ENCODE measurements around the gene DEFB132. TPM values are rescaled to one million over a fixed set of nuclear protein-coding genes. Genes with fewer than 3 reads are reported as not detected.

DEFB132 gene
- total and polyA plus RNA-seq, 2 of the 13 experiments (the other 11 are each of a cell fraction or from before 2014, with no cell fraction given): not detected

DNA sequence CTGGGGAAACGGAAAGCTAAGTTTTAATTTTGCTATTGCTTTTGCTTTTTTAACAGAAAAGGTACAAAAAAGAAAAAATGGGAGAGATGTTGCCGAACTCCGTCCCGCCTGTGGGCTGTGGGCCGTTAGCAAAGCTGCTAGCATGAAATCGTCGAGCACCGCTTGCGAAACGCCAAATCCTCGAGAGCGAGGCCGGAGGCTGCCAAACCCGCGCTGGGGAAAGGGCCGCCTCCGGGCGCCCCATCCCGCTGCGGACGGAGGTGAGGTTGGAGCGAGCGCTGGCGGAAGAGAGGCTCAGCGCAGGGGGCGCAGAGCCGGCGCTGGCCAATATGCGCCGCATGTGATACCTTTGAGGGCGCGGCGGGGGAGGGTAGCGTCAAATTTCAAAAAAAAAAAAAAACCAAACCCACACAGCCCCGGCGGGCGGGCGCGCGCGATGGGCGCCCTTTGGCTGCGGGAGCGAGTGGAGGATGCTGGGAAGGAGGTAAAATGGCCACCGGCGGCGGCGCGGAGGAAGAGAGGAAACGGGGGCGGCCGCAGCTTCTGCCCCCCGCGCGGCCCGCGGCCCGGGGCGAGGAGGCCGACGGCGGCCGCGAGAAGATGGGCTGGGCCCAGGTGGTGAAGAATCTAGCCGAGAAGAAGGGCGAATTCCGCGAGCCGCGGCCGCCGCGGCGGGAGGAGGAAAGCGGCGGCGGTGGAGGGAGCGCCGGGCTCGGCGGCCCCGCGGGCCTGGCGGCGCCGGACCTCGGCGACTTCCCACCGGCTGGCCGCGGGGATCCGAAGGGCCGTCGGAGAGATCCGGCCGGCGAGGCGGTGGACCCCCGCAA lies 39.8 kb downstream of the DEFB132 start, which contains the start of gene ZCCHC3 (continued):
- TF ChIP-seq ZNF503 (CRISPR knock-in tag; IDR thresholded peaks at IDR 0.05) (peak; percentile 96), ZNF30 (CRISPR knock-in tag; IDR thresholded peaks at IDR 0.05) (peak; percentile 53; the same call in 1 of the 2 replicates), HMG20A (CRISPR knock-in tag; IDR thresholded peaks at IDR 0.05; ENCODE audit: borderline replicate concordance) (peak; percentile 86), MAFK (conservative IDR thresholded peaks at IDR 0.05 in 1 of 2, IDR thresholded peaks at IDR 0.05 in 1 of 2; ENCODE audit: low read length in 2 of 2) (no peak), IRF1 (CRISPR knock-in tag; IDR thresholded peaks at IDR 0.05; ENCODE audit: low read depth) (no peak), ELK4 (CRISPR knock-in tag; IDR thresholded peaks at IDR 0.05; ENCODE audit: borderline replicate concordance) (peak; percentile 74; the same call in 1 of the 2 replicates), ZNF17 (CRISPR knock-in tag; IDR thresholded peaks at IDR 0.05) (0 out of 2 replicates have a peak, but pooled peaks have one; percentile 92), NFE2 (CRISPR knock-in tag; IDR thresholded peaks at IDR 0.05) (no peak), ZNF552 (CRISPR knock-in tag; IDR thresholded peaks at IDR 0.05; ENCODE audit: borderline replicate concordance) (peak; percentile 96), ZNF605 (CRISPR knock-in tag; IDR thresholded peaks at IDR 0.05) (peak; percentile 100), ZNF335 (CRISPR knock-in tag; IDR thresholded peaks at IDR 0.05) (peak; percentile 90), ZNF10 (CRISPR knock-in tag; IDR thresholded peaks at IDR 0.05; ENCODE audit: borderline replicate concordance, low read depth) (no peak), ZNF788 (CRISPR knock-in tag; IDR thresholded peaks at IDR 0.05; ENCODE audit: borderline replicate concordance) (peak; percentile 99), MAFG (CRISPR knock-in tag; IDR thresholded peaks at IDR 0.05) (0 out of 2 replicates have a peak, but pooled peaks have one; percentile 48), ZNF33A (CRISPR knock-in tag; IDR thresholded peaks at IDR 0.05; ENCODE audit: borderline replicate concordance) (peak; percentile 99), ZNF777 (CRISPR knock-in tag; IDR thresholded peaks at IDR 0.05) (peak; percentile 91), ZNF737 (CRISPR knock-in tag; IDR thresholded peaks at IDR 0.05; ENCODE audit: borderline replicate concordance) (no peak), ZSCAN22 (CRISPR knock-in tag; IDR thresholded peaks at IDR 0.05) (peak; percentile 62)
- TF ChIP-seq, protein P1, sequence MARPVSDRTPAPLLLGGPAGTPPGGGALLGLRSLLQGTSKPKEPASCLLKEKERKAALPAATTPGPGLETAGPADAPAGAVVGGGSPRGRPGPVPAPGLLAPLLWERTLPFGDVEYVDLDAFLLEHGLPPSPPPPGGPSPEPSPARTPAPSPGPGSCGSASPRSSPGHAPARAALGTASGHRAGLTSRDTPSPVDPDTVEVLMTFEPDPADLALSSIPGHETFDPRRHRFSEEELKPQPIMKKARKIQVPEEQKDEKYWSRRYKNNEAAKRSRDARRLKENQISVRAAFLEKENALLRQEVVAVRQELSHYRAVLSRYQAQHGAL (CRISPR knock-in tag; IDR thresholded peaks at IDR 0.05; ENCODE audit: not compliant biosample characterization): peak; percentile 98
- TF ChIP-seq, protein P2, sequence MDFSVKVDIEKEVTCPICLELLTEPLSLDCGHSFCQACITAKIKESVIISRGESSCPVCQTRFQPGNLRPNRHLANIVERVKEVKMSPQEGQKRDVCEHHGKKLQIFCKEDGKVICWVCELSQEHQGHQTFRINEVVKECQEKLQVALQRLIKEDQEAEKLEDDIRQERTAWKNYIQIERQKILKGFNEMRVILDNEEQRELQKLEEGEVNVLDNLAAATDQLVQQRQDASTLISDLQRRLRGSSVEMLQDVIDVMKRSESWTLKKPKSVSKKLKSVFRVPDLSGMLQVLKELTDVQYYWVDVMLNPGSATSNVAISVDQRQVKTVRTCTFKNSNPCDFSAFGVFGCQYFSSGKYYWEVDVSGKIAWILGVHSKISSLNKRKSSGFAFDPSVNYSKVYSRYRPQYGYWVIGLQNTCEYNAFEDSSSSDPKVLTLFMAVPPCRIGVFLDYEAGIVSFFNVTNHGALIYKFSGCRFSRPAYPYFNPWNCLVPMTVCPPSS (IDR thresholded peaks at IDR 0.05): no peak

Measured in HepG2 (cell line).